A673 (cell line): Measurements from ENCODE around the gene RABGAP1L.

Experiments
- EZH2 ChIP-seq: fragments of 200-600 bp; sonication (generic); IDR thresholded peaks from 2 replicates; pipeline ENCODE4 v1.6.1; 2017; ENCODE audit warnings: borderline replicate concordance, low read depth, mild to moderate bottlenecking, mixed read lengths, antibody characterized with exemption, low read length; ENCODE audit not compliant: poor library complexity, severe bottlenecking
- TF ChIP-seq, protein P1 (sequence below): fragments of 300-800, 200-600 bp; sonication (generic); conservative IDR thresholded peaks from 2 replicates; pipeline ENCODE4 v1.5.1; 2017; ENCODE audit warnings: low read depth, mild to moderate bottlenecking, antibody characterized with exemption, low read length, moderate library complexity, mixed read lengths

DNA sequence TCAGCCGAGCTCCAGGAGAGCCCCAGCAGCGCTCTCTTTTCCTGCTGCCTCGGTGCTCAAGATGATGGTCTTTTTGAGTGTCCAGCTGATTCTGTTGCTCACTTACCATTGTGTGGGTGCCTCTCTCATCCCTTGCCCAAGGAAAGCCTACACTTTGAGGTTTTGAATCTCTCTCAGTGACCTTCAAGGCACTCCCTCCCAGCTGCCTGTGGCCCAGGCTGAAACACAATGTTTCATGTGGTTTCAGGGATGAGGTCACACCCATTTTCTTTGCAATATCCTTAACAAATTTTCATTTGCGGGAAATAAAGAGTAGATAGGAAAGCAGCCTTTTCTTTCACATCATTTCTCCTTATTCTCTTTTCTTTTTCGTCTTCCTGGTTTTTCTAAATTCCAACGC, 876.5 kb downstream of the RABGAP1L start:
- TF ChIP-seq EZH2: no peak
- TF ChIP-seq, protein P1, sequence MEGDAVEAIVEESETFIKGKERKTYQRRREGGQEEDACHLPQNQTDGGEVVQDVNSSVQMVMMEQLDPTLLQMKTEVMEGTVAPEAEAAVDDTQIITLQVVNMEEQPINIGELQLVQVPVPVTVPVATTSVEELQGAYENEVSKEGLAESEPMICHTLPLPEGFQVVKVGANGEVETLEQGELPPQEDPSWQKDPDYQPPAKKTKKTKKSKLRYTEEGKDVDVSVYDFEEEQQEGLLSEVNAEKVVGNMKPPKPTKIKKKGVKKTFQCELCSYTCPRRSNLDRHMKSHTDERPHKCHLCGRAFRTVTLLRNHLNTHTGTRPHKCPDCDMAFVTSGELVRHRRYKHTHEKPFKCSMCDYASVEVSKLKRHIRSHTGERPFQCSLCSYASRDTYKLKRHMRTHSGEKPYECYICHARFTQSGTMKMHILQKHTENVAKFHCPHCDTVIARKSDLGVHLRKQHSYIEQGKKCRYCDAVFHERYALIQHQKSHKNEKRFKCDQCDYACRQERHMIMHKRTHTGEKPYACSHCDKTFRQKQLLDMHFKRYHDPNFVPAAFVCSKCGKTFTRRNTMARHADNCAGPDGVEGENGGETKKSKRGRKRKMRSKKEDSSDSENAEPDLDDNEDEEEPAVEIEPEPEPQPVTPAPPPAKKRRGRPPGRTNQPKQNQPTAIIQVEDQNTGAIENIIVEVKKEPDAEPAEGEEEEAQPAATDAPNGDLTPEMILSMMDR: no peak
